Duodenal mucosa (tissue), 2 donors: Measurements from ENCODE around the gene GRAMD1A.
A peak's percentile ranks its signal among the peaks of the same experiment; 100 is the strongest.
"Not testable (repeated sequence)": the region's sequence is repeated elsewhere in the genome, so short reads cannot be mapped to it uniquely, and the experiment has no call there.

Experiments used
- H3K27ac ChIP-seq: one replicate; pipeline ENCODE4 v1.7.0; 2013; ENCODE audit warnings: low read depth, low read length
- H3K27me3 ChIP-seq, 2 donors: one replicate each; pipeline ENCODE4 v1.7.0; 2013; ENCODE audit warnings: low read length in 2 of 2, control low read depth in 1 of 2; ENCODE audit not compliant: insufficient read depth in 2 of 2, control insufficient read depth in 1 of 2
- H3K36me3 ChIP-seq, 2 donors: one replicate each; pipeline ENCODE4 v1.7.0; 2013; ENCODE audit warnings: low read length in 2 of 2, control low read depth in 1 of 2; ENCODE audit not compliant: insufficient read depth in 2 of 2, control insufficient read depth in 1 of 2
- H3K4me1 ChIP-seq, 2 donors: one replicate each; pipeline ENCODE4 v1.7.0; 2013; ENCODE audit warnings: low read length in 2 of 2, control low read depth in 1 of 2; ENCODE audit not compliant: insufficient read depth in 2 of 2, control insufficient read depth in 1 of 2
- H3K4me3 ChIP-seq, 2 donors: one replicate each; pipeline ENCODE4 v1.7.0; 2013; ENCODE audit warnings: low read length in 2 of 2, low read depth in 1 of 2
- H3K9ac ChIP-seq, 2 donors: one replicate each; pipeline ENCODE4 v1.7.0; 2013; ENCODE audit warnings: low read length in 2 of 2, low read depth in 1 of 2
- H3K9me3 ChIP-seq, 2 donors: one replicate each; pipeline ENCODE4 v1.7.0; 2013; ENCODE audit warnings: low read length in 2 of 2, control low read depth in 1 of 2; ENCODE audit not compliant: control insufficient read depth in 1 of 2

The GRAMD1A gene

GRCh38 chr19:34992582-34992981, 7.5 kb upstream of the GRAMD1A start:
- not testable (repeated sequence) for H3K27me3 ChIP-seq, H3K27ac ChIP-seq, H3K4me3 ChIP-seq, H3K36me3 ChIP-seq, H3K9ac ChIP-seq, H3K9me3 ChIP-seq
- H3K4me1 ChIP-seq = peaks cover 14 to 34% of the 10 kb centered on the region in 2 donors

DNA sequence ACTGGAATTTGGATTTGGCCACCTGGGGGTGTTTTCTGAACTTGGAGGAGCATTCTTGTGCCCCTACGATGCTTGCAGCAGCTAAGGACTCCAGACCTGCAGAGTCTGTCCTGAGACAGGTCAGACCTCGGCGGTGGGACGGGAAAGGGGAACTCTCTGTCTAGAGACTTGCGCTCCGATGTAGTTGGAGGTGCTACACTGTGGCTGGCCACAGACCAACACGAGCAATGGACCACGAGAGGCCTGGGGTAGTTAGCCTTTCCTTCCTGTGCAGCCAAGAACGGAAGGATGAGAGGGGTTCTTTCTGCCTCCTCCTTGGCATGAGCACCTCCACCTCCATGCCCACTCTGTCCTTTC, 5.9 kb upstream of the GRAMD1A start:
- H3K27me3 ChIP-seq = no peaks in the 10 kb centered on the region
- H3K9me3 ChIP-seq = no peaks in the 10 kb centered on the region
- peak overlapping the region; percentile 64 for H3K27ac ChIP-seq
- peak overlapping the region in 1 of 2 donors; percentile 18 for H3K9ac ChIP-seq
- no peak overlapping the region for H3K4me3 ChIP-seq
- H3K36me3 ChIP-seq = no peaks in the 10 kb centered on the region
- H3K4me1 ChIP-seq = peaks cover 22 to 44% of the 10 kb centered on the region in 2 donors

DNA sequence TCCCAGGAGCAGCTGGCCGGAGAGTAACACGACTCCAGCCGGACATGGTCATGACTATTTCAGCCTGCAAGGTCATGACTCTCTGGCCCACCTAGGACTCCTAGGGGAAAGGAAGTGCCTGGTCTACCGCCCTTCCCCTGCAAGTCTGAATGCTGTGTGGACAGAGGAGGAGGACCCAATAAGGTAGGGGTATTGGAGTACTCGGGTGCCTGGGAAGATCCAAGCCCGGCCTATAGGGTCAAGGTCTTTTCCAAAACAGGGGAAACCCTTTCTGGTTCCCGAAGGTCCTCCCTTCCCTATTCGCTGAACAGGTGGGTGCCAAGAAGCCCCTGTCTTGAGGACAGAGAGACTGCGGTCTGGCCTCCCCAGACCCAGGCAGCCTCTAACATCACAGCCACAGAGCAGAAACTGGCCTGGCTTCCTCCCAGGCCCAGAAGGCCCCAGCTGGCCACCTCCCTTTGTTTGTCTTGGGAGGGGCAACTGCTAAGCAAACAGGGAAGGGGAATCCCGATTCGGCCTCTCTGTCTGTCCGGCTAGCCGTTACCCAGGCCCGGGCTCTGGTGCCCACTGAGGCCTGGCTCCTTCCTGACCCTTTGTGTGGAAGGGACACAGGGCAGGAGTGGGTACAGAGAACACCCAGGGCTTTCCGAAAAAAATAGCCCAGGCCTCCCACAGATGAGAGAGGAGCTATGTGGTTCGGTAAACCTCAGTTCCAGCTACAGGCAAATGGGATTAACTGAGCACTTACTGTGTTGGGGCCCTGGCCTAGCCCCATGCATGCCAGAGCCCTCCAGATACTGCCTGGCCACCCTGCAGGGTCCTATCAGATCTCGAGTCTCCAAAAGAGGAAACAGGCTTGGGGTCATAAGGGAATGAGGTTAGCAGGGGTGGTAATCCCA, 5.2 kb upstream of the GRAMD1A start:
- H3K9me3 ChIP-seq = no peaks in the 10 kb centered on the region
- no peaks in the 10 kb centered on the region for H3K36me3 ChIP-seq
- peaks cover 24 to 49% of the 10 kb centered on the region in 2 donors for H3K4me1 ChIP-seq
- no peak overlapping the region for H3K4me3 ChIP-seq
- H3K27me3 ChIP-seq = no peaks in the 10 kb centered on the region
- peak overlapping the region; percentile 64 for H3K27ac ChIP-seq
- H3K9ac ChIP-seq = peak overlapping the region; percentile 18 to 32

DNA sequence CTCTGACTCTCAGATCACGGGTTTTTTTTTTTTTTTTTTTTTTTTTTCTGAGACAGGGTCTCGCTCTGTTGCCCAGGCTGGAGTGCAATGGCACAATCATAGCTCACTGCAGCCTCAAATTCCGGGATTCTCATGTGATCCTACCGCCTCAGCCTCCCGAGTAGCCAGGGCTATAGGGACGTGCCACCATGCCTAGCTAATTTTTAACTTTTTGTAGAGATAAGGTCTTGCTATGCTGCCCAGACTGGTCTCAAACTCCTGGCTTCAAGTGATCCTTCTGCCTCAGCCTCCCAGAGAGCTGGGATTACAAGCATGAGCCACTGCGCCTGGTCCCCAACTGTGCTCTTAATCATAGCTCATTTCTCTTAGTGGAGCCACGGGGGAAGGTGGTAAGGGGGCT, 4.6 kb upstream of the GRAMD1A start:
- H3K27me3 ChIP-seq = no peaks in the 10 kb centered on the region
- H3K9me3 ChIP-seq = no peaks in the 10 kb centered on the region
- no peak overlapping the region for H3K4me3 ChIP-seq
- no peaks in the 10 kb centered on the region for H3K36me3 ChIP-seq
- peaks cover 24 to 50% of the 10 kb centered on the region in 2 donors for H3K4me1 ChIP-seq
- H3K9ac ChIP-seq = no peak overlapping the region
- H3K27ac ChIP-seq = no peak overlapping the region

DNA sequence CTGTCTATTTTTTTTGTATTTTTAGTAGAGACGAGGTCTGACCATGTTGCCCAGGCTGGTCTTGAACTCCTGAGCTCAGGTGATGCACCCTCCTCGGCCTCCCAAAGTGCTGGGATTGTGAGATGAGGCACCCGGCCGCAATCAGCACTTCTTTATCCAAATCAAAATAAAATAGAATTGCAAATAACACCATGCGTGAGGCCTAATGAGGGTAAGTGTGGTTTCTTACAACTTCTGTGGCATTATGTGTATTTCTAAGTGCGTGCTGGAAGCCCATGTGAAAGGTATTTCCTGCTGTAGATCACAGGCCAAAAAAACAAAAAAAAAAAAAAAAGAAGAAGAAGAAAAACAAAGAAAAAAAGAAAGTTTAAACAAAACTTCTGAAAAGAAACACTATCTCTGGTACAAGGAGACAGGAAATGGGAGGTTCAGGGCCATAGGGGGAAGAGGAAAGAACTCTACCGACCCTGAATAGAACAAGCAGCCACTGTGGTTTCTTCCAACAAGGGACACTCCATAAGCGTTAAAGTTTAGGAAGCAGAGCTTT, 3.0 kb upstream of the GRAMD1A start:
- Histone ChIP-seq H3K4me1 (peaks cover 30 to 66% of the 10 kb centered on the region in 2 donors), H3K27ac (peak overlapping the region; percentile 10)

DNA sequence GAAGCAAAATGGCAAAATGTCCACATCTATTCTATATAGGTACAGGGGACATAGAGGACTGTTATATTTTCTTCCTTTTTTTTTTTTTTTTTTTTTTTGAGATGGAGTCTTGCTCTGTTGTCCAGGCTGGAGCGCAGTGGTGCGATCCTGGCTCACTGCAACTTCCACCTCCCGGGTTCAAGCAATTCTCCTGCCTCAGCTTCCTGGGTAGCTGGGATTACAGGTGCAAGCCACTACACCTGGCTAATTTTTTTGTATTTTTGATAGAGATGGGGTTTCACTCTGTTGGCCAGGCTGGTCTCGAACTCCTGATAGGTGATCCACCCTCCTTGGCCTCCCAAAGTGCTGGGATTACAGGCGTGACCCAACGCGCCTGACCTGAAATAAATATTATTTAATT, 1.9 kb upstream of the GRAMD1A start:
- H3K9me3 ChIP-seq, H3K27ac ChIP-seq, H3K4me3 ChIP-seq, H3K36me3 ChIP-seq, H3K27me3 ChIP-seq: not testable (repeated sequence)
- Histone ChIP-seq H3K4me1 (peaks cover 38 to 76% of the 10 kb centered on the region in 2 donors), H3K9ac (peak overlapping the region in 1 of 2 donors; percentile 94)

More for the DNA sequence above, 3.0 kb upstream of the GRAMD1A start:
- Histone ChIP-seq H3K27me3 (no peaks in the 10 kb centered on the region), H3K9me3 (no peaks in the 10 kb centered on the region), H3K9ac (no peak overlapping the region), H3K4me3 (no peak overlapping the region), H3K36me3 (no peaks in the 10 kb centered on the region)

GRCh38 chr19:34998777-34999497, 1.2 kb upstream of the GRAMD1A start:
- H3K9me3 ChIP-seq = no peaks in the 10 kb centered on the region
- H3K36me3 ChIP-seq = no peaks in the 10 kb centered on the region
- H3K4me1 ChIP-seq = peaks cover 45 to 84% of the 10 kb centered on the region in 2 donors
- H3K27ac ChIP-seq = peak overlapping the region; percentile 97
- no peaks in the 10 kb centered on the region for H3K27me3 ChIP-seq
- peak overlapping the region; percentile 65 to 78 for H3K4me3 ChIP-seq
- peak overlapping the region; percentile 91 to 94 for H3K9ac ChIP-seq

- peak overlapping the region; percentile 76 to 83 for H3K4me3 ChIP-seq
- peaks cover 0 to 3% of the 10 kb centered on the region in 2 donors for H3K36me3 ChIP-seq
- H3K27me3 ChIP-seq = no peaks in the 10 kb centered on the region
- H3K4me1 ChIP-seq = peaks cover 43 to 82% of the 10 kb centered on the region in 2 donors
- peak overlapping the region; percentile 97 for H3K27ac ChIP-seq
- H3K9ac ChIP-seq = peak overlapping the region in 1 of 2 donors; percentile 91
- no peaks in the 10 kb centered on the region for H3K9me3 ChIP-seq
Observed at GRCh38 chr19:35000338-35000646, 169 bp downstream of the GRAMD1A start.

DNA sequence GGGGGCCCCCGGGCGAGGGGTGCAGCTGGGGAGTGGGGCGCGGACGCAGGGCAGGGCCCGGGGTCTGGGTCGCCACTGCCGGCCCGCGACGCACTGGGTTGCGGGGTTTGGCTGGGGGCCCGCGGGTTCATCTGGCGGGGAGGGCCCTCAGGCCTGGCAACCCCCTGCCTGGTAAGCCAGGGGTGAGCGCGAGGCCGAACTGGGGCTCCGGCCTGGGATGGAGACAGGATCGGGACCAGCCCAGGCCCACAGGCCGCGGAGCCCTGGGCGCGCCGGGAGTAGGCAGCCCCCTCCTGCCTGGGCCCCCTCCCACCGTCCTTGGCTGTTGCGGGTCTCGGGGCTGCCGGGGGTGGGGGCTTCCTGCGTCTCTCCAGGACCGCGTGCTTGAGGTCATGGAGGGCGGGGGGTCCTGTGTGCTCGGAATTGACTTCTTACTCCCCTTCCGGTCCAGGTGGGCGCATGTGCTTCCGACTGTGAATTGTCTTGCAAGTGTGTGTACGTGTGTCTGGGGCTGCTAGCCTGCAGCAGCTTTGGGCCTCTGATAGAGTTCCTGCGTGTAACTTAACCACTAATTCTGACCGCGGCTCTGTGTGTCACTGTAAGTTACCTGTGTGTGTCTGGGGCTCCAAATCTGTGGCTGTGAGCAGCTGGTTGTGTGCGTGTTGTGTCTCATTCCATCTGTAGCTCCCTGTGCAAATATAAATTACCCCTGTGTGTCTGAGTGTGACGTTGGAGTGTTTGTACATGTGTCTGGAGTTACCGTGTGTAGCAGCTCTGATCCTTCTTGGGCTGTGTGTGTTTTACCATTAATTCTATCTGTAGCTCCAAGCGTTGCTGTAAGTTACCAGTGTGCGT, 751 bp downstream of the GRAMD1A start:
- Histone ChIP-seq H3K27ac (peak overlapping the region; percentile 97), H3K27me3 (no peaks in the 10 kb centered on the region), H3K36me3 (peaks cover 0 to 9% of the 10 kb centered on the region in 2 donors), H3K4me1 (peaks cover 48 to 82% of the 10 kb centered on the region in 2 donors), H3K9me3 (no peaks in the 10 kb centered on the region), H3K9ac (peak overlapping the region; percentile 56 to 79), H3K4me3 (peak overlapping the region; percentile 76 to 83)
